ENCODE data around the gene CST8.

GRCh38 chr20:23528867-23529431, 38.0 kb downstream of the CST8 start:
- TF ChIP-seq CTCF (IDR thresholded peaks at IDR 0.05): no peak
- no peak for TF ChIP-seq POLR2A (IDR thresholded peaks at IDR 0.05)

Data from Peyer's patch (tissue), 4 donors.